Right lobe of liver (tissue), 4 donors: ENCODE data around the gene PCED1A.

ENCODE experiments used
- CTCF ChIP-seq, 4 donors: fragments of 200-600 bp in 3 of 4; fragments of 450-650 bp in 1 of 4; IDR thresholded peaks; one replicate each; pipeline versions ENCODE4 v1.5.1 to v1.8.0; 2016 to 2022; ENCODE audit warnings: antibody characterized with exemption in 4 of 4, mild to moderate bottlenecking in 2 of 4
- POLR2A ChIP-seq: fragments of 450-650 bp; IDR thresholded peaks from one replicate; pipeline ENCODE4 v1.6.1; 2017; ENCODE audit warnings: antibody characterized with exemption, mild to moderate bottlenecking
- donor health status: DM: no; HTN: no; CAD: no.
- donor health status: DM: no; HTN: no; CAD: no.
- donor health status: DM: no; HTN: yes; CAD: no.

- TF ChIP-seq POLR2A (no peak), CTCF (IDR thresholded peaks at IDR 0.05) (no peak)
Observed at GRCh38 chr20:2796011-2796660, 44.3 kb downstream of the PCED1A start.
